HepG2 (cell line): ENCODE results near the gene TIMP3. TPM values are rescaled to one million over a fixed set of nuclear protein-coding genes. Genes with fewer than 3 reads are reported as not detected.

Source experiments
- ELK4 ChIP-seq: sonication (generic); formaldehyde crosslinking; IDR thresholded peaks from 2 replicates; pipeline ENCODE4 v1.9.0; 2021; ENCODE audit warnings: missing genetic modification reagents, borderline replicate concordance
- FOXP4 ChIP-seq: sonication (generic); formaldehyde crosslinking; IDR thresholded peaks from 2 replicates; pipeline ENCODE4 v1.4.0; 2020; ENCODE audit warnings: missing genetic modification reagents
- HINFP ChIP-seq: sonication (generic); formaldehyde crosslinking; IDR thresholded peaks from 2 replicates; pipeline ENCODE4 v1.4.0; 2020; ENCODE audit warnings: low read depth, mild to moderate bottlenecking, missing genetic modification reagents
- ISL2 ChIP-seq: sonication (generic); formaldehyde crosslinking; IDR thresholded peaks from 2 replicates; pipeline ENCODE4 v1.5.0; 2020; ENCODE audit warnings: missing genetic modification reagents
- PHF20 ChIP-seq: sonication (generic); formaldehyde crosslinking; IDR thresholded peaks from 2 replicates; pipeline ENCODE4 v1.5.0; 2020; ENCODE audit warnings: mild to moderate bottlenecking, missing genetic modification reagents
- RFX5 ChIP-seq: IDR thresholded peaks from 2 replicates; pipeline ENCODE4 v1.6.1; 2011; ENCODE audit warnings: low read depth, low read length, improper control_type of control experiment
- TERF1 ChIP-seq: sonication (generic); formaldehyde crosslinking; IDR thresholded peaks from 2 replicates; pipeline ENCODE4 v1.8.0; 2022; ENCODE audit warnings: mild to moderate bottlenecking, missing genetic modification reagents, moderate library complexity
- THAP7 ChIP-seq: sonication (generic); formaldehyde crosslinking; IDR thresholded peaks from 2 replicates; pipeline ENCODE4 v1.8.1; 2023; ENCODE audit warnings: mild to moderate bottlenecking, missing genetic modification reagents
- ZFP1 ChIP-seq: IDR thresholded peaks from 2 replicates; pipeline ENCODE4 v1.6.1; 2016
- ZNF276 ChIP-seq: sonication (generic); formaldehyde crosslinking; IDR thresholded peaks from 2 replicates; pipeline ENCODE4 v1.4.0; 2020; ENCODE audit warnings: mild to moderate bottlenecking, low read depth, missing genetic modification reagents
- ZNF687 ChIP-seq: sonication (generic); formaldehyde crosslinking; IDR thresholded peaks from 2 replicates; pipeline ENCODE4 v1.5.1; 2020; ENCODE audit warnings: mild to moderate bottlenecking, missing genetic modification reagents, moderate library complexity
- ZNF75D ChIP-seq: sonication (generic); formaldehyde crosslinking; IDR thresholded peaks from 2 replicates; pipeline ENCODE4 v1.8.1; 2023; ENCODE audit warnings: missing genetic modification reagents, mild to moderate bottlenecking, borderline replicate concordance
- ZNF800 ChIP-seq: sonication (generic); formaldehyde crosslinking; IDR thresholded peaks from 2 replicates; pipeline ENCODE4 v1.4.0; 2020; ENCODE audit warnings: missing genetic modification reagents
- polyA plus RNA-seq, 8 experiments: library from polyadenylated mRNA; depleted of rRNA in 3 of 8; stranded (reverse) in 7 of 8; unstranded in 1 of 8; fragments of >200 nt; fragmentation: Illumina TruSeq in 4 of 8; extraction: Trizol in 4 of 8; gene quantifications; 2 replicates each; pipeline versions ENCODE4 v1.2.1 to v1.2.3, GENCODE V29; 2011 to 2016; ENCODE audit warnings: low read depth in 4 of 8, missing spikeins in 1 of 8, mixed read lengths in 1 of 8; ENCODE audit not compliant: insufficient read depth in 1 of 8
- total RNA-seq, 5 experiments: library from RNA; depleted of rRNA; stranded (reverse); fragments of >200 nt; fragmentation: Illumina TruSeq; extraction: Trizol; gene quantifications; 2 replicates each; pipeline ENCODE4 v1.2.3, GENCODE V29; 2016; ENCODE audit warnings: low read depth in 1 of 5

The TIMP3 gene
- total and polyA plus RNA-seq, 2 of the 13 experiments (the other 11 are each of a cell fraction or from before 2014, with no cell fraction given) = 57.3 to 86.6 TPM

GRCh38 chr22:32796865-32797573 is 4.5 kb upstream of the TIMP3 start (continued):
- TF ChIP-seq HINFP (CRISPR knock-in tag) = no peak
- TF ChIP-seq ISL2 (CRISPR knock-in tag) = no peak
- no peak for TF ChIP-seq ZNF276 (CRISPR knock-in tag)
- no peak for TF ChIP-seq RFX5
- TF ChIP-seq ZFP1 (CRISPR knock-in tag) = no peak
- no peak for TF ChIP-seq TERF1 (CRISPR knock-in tag)
- TF ChIP-seq ZNF800 (CRISPR knock-in tag) = no peak
- TF ChIP-seq ELK4 = no peak
- TF ChIP-seq FOXP4 = no peak
- no peak for TF ChIP-seq THAP7 (CRISPR knock-in tag)
- TF ChIP-seq PHF20 (CRISPR knock-in tag) = no peak
- TF ChIP-seq ZNF75D = no peak
- TF ChIP-seq ZNF687 (CRISPR knock-in tag) = peak; percentile 93
